DOHH2 (cell line): ENCODE data around the gene BABAM2.

Source experiments
- CTCF ChIP-seq: fragments of 200-600 bp; sonication (generic); IDR thresholded peaks from one replicate; pipeline ENCODE4 v1.5.1; 2014; ENCODE audit warnings: antibody characterized with exemption, mild to moderate bottlenecking, low read depth, low read length; ENCODE audit not compliant: poor library complexity, severe bottlenecking
- EZH2phosphoT487 ChIP-seq: fragments of 200-600 bp; sonication (generic); IDR thresholded peaks from 2 replicates; pipeline ENCODE4 v1.6.1; 2017; ENCODE audit warnings: borderline replicate concordance, mild to moderate bottlenecking, antibody characterized with exemption, low read length, moderate library complexity, mixed read lengths

GRCh38 chr2:28354920-28355520 is 464.5 kb downstream of the BABAM2 start:
- TF ChIP-seq CTCF (no peak), EZH2phosphoT487 (no peak)
